ENCODE results near the gene DMRT3. TPM values are rescaled to one million over a fixed set of nuclear protein-coding genes. Genes with fewer than 3 reads are reported as not detected.

DMRT3 gene
- total RNA-seq, 1 donor from 2014 or later: not detected

GRCh38 chr9:1014225-1014624 lies 37.8 kb downstream of the DMRT3 start:
- no peaks in the 10 kb centered on the region for H3K36me3 Mint-ChIP-seq (ENCODE audit: low read depth, unreplicated experiment)
- Histone ChIP-seq H2AFZ (ENCODE audit: low read depth, low read length) (no peak overlapping the region), H3K36me3 (ENCODE audit: insufficient read depth, low read length) (no peaks in the 10 kb centered on the region), H3K9me3 (ENCODE audit: insufficient read depth, low read depth, low read length) (no peaks in the 10 kb centered on the region), H3K27me3 (ENCODE audit: insufficient read depth, low read length) (no peaks in the 10 kb centered on the region), H4K20me1 (ENCODE audit: insufficient read depth, low read length) (no peaks in the 10 kb centered on the region), H3K27ac (ENCODE audit: low read depth, low read length) (no peak overlapping the region), H3K9ac (ENCODE audit: low read length) (no peak overlapping the region), H3K4me3 (ENCODE audit: insufficient read depth, low read depth, low read length) (no peak overlapping the region), H3K4me2 (ENCODE audit: low read length) (no peak overlapping the region), H3K4me1 (ENCODE audit: insufficient read depth, low read length) (no peaks in the 10 kb centered on the region), H3K79me2 (ENCODE audit: insufficient read depth, low read length) (no peaks in the 10 kb centered on the region)
- no peak overlapping the region for H3K4me3 Mint-ChIP-seq (ENCODE audit: unreplicated experiment)
- H3K4me1 Mint-ChIP-seq (ENCODE audit: low read depth, unreplicated experiment): no peaks in the 10 kb centered on the region
- FAIRE-seq (no peak), DNase-seq (ENCODE audit: low read depth) (no peak)
- H3K9me3 Mint-ChIP-seq (ENCODE audit: unreplicated experiment): no peaks in the 10 kb centered on the region
- peaks cover 20% of the 10 kb centered on the region for H3K27me3 Mint-ChIP-seq (ENCODE audit: low read depth, unreplicated experiment)
- TF ChIP-seq EZH2 (IDR thresholded peaks at IDR 0.05; ENCODE audit: insufficient read depth, low read length) (no peak), CTCF (IDR thresholded peaks at IDR 0.05; ENCODE audit: insufficient read depth, low read depth, low read length) (no peak)
- no peak overlapping the region for H3K27ac Mint-ChIP-seq (ENCODE audit: unreplicated experiment)

GRCh38 chr9:1014640-1015039 lies 38.2 kb downstream of the DMRT3 start:
- Histone ChIP-seq H4K20me1 (ENCODE audit: insufficient read depth, low read length) (no peaks in the 10 kb centered on the region), H3K27ac (ENCODE audit: low read depth, low read length) (no peak overlapping the region), H3K4me3 (ENCODE audit: insufficient read depth, low read depth, low read length) (no peak overlapping the region), H3K9ac (ENCODE audit: low read length) (no peak overlapping the region), H2AFZ (ENCODE audit: low read depth, low read length) (no peak overlapping the region), H3K4me2 (ENCODE audit: low read length) (no peak overlapping the region), H3K79me2 (ENCODE audit: insufficient read depth, low read length) (no peaks in the 10 kb centered on the region), H3K27me3 (ENCODE audit: insufficient read depth, low read length) (no peaks in the 10 kb centered on the region), H3K36me3 (ENCODE audit: insufficient read depth, low read length) (no peaks in the 10 kb centered on the region), H3K9me3 (ENCODE audit: insufficient read depth, low read depth, low read length) (no peaks in the 10 kb centered on the region), H3K4me1 (ENCODE audit: insufficient read depth, low read length) (no peaks in the 10 kb centered on the region)
- DNase-seq (ENCODE audit: low read depth) (no peak), FAIRE-seq (no peak)
- Mint-ChIP-seq H3K27ac (ENCODE audit: unreplicated experiment) (no peak overlapping the region), H3K4me3 (ENCODE audit: unreplicated experiment) (no peak overlapping the region), H3K27me3 (ENCODE audit: low read depth, unreplicated experiment) (peaks cover 20% of the 10 kb centered on the region), H3K36me3 (ENCODE audit: low read depth, unreplicated experiment) (no peaks in the 10 kb centered on the region), H3K9me3 (ENCODE audit: unreplicated experiment) (no peaks in the 10 kb centered on the region), H3K4me1 (ENCODE audit: low read depth, unreplicated experiment) (no peaks in the 10 kb centered on the region)
- TF ChIP-seq CTCF (IDR thresholded peaks at IDR 0.05; ENCODE audit: insufficient read depth, low read depth, low read length): no peak
- TF ChIP-seq EZH2 (IDR thresholded peaks at IDR 0.05; ENCODE audit: insufficient read depth, low read length): no peak

GRCh38 chr9:1018121-1018520 lies 41.7 kb downstream of the DMRT3 start:
- no peaks in the 10 kb centered on the region for H3K79me2 ChIP-seq (ENCODE audit: insufficient read depth, low read length)
- H3K27me3 Mint-ChIP-seq (ENCODE audit: low read depth, unreplicated experiment): peaks cover 17% of the 10 kb centered on the region
- H3K4me3 ChIP-seq (ENCODE audit: insufficient read depth, low read depth, low read length): no peak overlapping the region
- no peaks in the 10 kb centered on the region for H4K20me1 ChIP-seq (ENCODE audit: insufficient read depth, low read length)
- H3K36me3 Mint-ChIP-seq (ENCODE audit: low read depth, unreplicated experiment): no peaks in the 10 kb centered on the region
- no peak overlapping the region for H3K27ac ChIP-seq (ENCODE audit: low read depth, low read length)
- H3K4me3 Mint-ChIP-seq (ENCODE audit: unreplicated experiment): no peak overlapping the region
- H3K9ac ChIP-seq (ENCODE audit: low read length): no peak overlapping the region
- H2AFZ ChIP-seq (ENCODE audit: low read depth, low read length): no peak overlapping the region
- peaks cover 1% of the 10 kb centered on the region for H3K9me3 Mint-ChIP-seq (ENCODE audit: unreplicated experiment)
- no peak overlapping the region for H3K4me2 ChIP-seq (ENCODE audit: low read length)
- H3K36me3 ChIP-seq (ENCODE audit: insufficient read depth, low read length): no peaks in the 10 kb centered on the region
- no peak overlapping the region for H3K27ac Mint-ChIP-seq (ENCODE audit: unreplicated experiment)
- no peak for TF ChIP-seq EZH2 (IDR thresholded peaks at IDR 0.05; ENCODE audit: insufficient read depth, low read length)
- TF ChIP-seq CTCF (IDR thresholded peaks at IDR 0.05; ENCODE audit: insufficient read depth, low read depth, low read length): no peak
- no peak for DNase-seq (ENCODE audit: low read depth)
- H3K27me3 ChIP-seq (ENCODE audit: insufficient read depth, low read length): no peaks in the 10 kb centered on the region
- H3K4me1 ChIP-seq (ENCODE audit: insufficient read depth, low read length): no peaks in the 10 kb centered on the region
- FAIRE-seq: no peak
- no peaks in the 10 kb centered on the region for H3K4me1 Mint-ChIP-seq (ENCODE audit: low read depth, unreplicated experiment)
- no peaks in the 10 kb centered on the region for H3K9me3 ChIP-seq (ENCODE audit: insufficient read depth, low read depth, low read length)
